GM12865 (cell line): Measurements from ENCODE around the gene SPATA2.

Experiments used
- DNase-seq: peaks from one replicate; pipeline ENCODE4 v3.0.0; 2010; ENCODE audit warnings: low read depth
- H3K4me3 ChIP-seq: 2 replicates; pipeline ENCODE4 v1.5.1; 2011; ENCODE audit warnings: mild to moderate bottlenecking, low read depth, low read length, control low read depth
- CTCF ChIP-seq: IDR thresholded peaks from 2 replicates; pipeline ENCODE4 v1.5.1; 2011; ENCODE audit warnings: low read length, control low read depth, low read depth, inconsistent platforms; ENCODE audit not compliant: insufficient read depth; ENCODE audit errors: missing control alignments

Gene SPATA2

GRCh38 chr20:49856904-49857303, 58.4 kb downstream of the SPATA2 start:
- no peak for TF ChIP-seq CTCF
- no peak overlapping the region for H3K4me3 ChIP-seq
- DNase-seq = no peak

GRCh38 chr20:49854190-49854875, 61.0 kb downstream of the SPATA2 start:
- DNase-seq = no peak
- no peak overlapping the region for H3K4me3 ChIP-seq
- no peak for TF ChIP-seq CTCF

GRCh38 chr20:49853640-49854039, 61.7 kb downstream of the SPATA2 start:
- DNase-seq = no peak
- no peak overlapping the region for H3K4me3 ChIP-seq
- no peak for TF ChIP-seq CTCF
